Pancreas (tissue), 10 donors: ENCODE measurements around the gene COL4A1. TPM values are rescaled to one million over a fixed set of nuclear protein-coding genes. Genes with fewer than 3 reads are reported as not detected.

ENCODE experiments used
- ATAC-seq, 4 donors: fragments of 200-7000 bp; cut with Tn5 transposase; one replicate each; pipeline versions ENCODE4 v1.8.0 to v1.9.1; 2020; ENCODE audit warnings: mild to moderate bottlenecking in 4 of 4, moderate library complexity in 4 of 4
- DNase-seq, 6 donors: peaks; one replicate each; pipeline ENCODE4 v3.0.0-alpha.2; 2020
- FAIRE-seq: peaks from 2 replicates; lab custom pipeline; 2012; peaks lifted over from hg19 to GRCh38; lab: Jason Lieb, UNC
- H3K27ac ChIP-seq, 4 donors: fragments of 200-600 bp; sonication (generic); 1 replicate in 3 of 4; 2 replicates in 1 of 4; pipeline versions ENCODE4 v1.5.0 to v1.8.0; 2020
- H3K27me3 ChIP-seq, 4 donors: fragments of 200-600 bp; one replicate each; pipeline ENCODE4 v1.8.0; 2021
- H3K36me3 ChIP-seq, 3 donors: fragments of 200-600 bp; sonication (generic) in 1 of 3; one replicate each; pipeline versions ENCODE4 v1.5.0 to v1.8.0; 2020 to 2021
- H3K4me1 ChIP-seq, 3 donors: fragments of 200-600 bp; one replicate each; pipeline ENCODE4 v1.8.0; 2021
- H3K4me3 ChIP-seq, 4 donors: fragments of 200-600 bp; sonication (generic) in 2 of 4; one replicate each; pipeline versions ENCODE4 v1.5.0 to v1.8.0; 2020 to 2021
- H3K9me3 ChIP-seq, 4 donors: fragments of 200-600 bp; one replicate each; pipeline ENCODE4 v1.8.0; 2021
- CTCF ChIP-seq, 4 donors: fragments of 200-600 bp; sonication (generic) in 3 of 4; IDR thresholded peaks; one replicate each; pipeline versions ENCODE4 v1.5.0 to v1.8.0; 2021; ENCODE audit warnings: antibody characterized with exemption in 4 of 4
- WGBS, 2 donors: extraction: QIAGEN DNeasy Blood & Tissue Kit; methylation state at CpG; one replicate each; pipeline ENCODE4 v1.1.7; 2013; 5-methylcytosine and 5-hydroxymethylcytosine counted together
- intact Hi-C, 3 donors: fragments of 100-400 bp; cut with DNase I; formaldehyde crosslinking; loops; one replicate each; pipeline versions ENCODE4 v1.11.1 to v1.14.2; 2022
- polyA plus RNA-seq, 2 donors: library from polyadenylated mRNA; stranded (reverse); fragments of 200-250 nt; gene quantifications; one replicate each; pipeline ENCODE4 v1.2.3, GENCODE V29; 2013
- total RNA-seq, 6 donors: library from RNA; stranded (reverse); fragmentation: NEBNext Ultra II Directional in 4 of 6; extraction: Animal tissue kit (Norgen Biotek cat#: 25700) in 4 of 6; gene quantifications; one replicate each; pipeline versions ENCODE4 v1.2.1 to v1.2.4, GENCODE V29; 2021 to 2023
- donor health status: healthy with polysubstance abuse.
- donor health status: DM: no; HTN: no; CAD: no; lungs with moderate emphysema.
- donor health status: DM: no; HTN: no; CAD: no.
- donor health status: control.
- donor health status: control.
- donor health status: Bipolar disorder and iron deficiency.
- donor health status: DM: yes; HTN: yes; CAD: no.
- donor health status: DM: no; HTN: no; CAD: no.
- donor health status: DM: no; HTN: no; CAD: no.
- donor health status: DM: yes; HTN: yes; CAD: no.

The COL4A1 gene
- total and polyA plus RNA-seq, 8 donors: 20.7 to 167 (median 35.6) TPM

- no peaks in the 10 kb centered on the region for H3K27me3 ChIP-seq
- H3K4me1 ChIP-seq: no peaks in the 10 kb centered on the region
- 30 to 38% methylated on average over 7 of the region's 7 CpGs for WGBS, 2 donors
- intact Hi-C loops: no loop called here
- peak in 3 of 6 donors; percentile 40 to 57 (median 52) for DNase-seq
- peak overlapping the region in 1 of 4 donors; percentile 20 for H3K27ac ChIP-seq
- ATAC-seq: peak; percentile 36 to 75 (median 62)
- no peak overlapping the region for H3K4me3 ChIP-seq
- H3K36me3 ChIP-seq: no peaks in the 10 kb centered on the region
- no peaks in the 10 kb centered on the region for H3K9me3 ChIP-seq
- TF ChIP-seq CTCF (IDR thresholded peaks at IDR 0.05): no peak
- no peak for FAIRE-seq
These were observed 20.2 kb upstream of the COL4A1 start for GRCh38 chr13:110327051-110327721.

- Histone ChIP-seq H3K4me1 (no peaks in the 10 kb centered on the region), H3K27me3 (no peaks in the 10 kb centered on the region), H3K9me3 (no peaks in the 10 kb centered on the region), H3K36me3 (no peaks in the 10 kb centered on the region), H3K27ac (peak overlapping the region in 1 of 4 donors; percentile 20), H3K4me3 (no peak overlapping the region)
- no peak for TF ChIP-seq CTCF (IDR thresholded peaks at IDR 0.05)
- ATAC-seq (no peak), DNase-seq (no peak), FAIRE-seq (no peak)
- intact Hi-C loops: no loop called here
- 50 to 56% methylated on average over 12 of the region's 12 CpGs for WGBS, 2 donors
These were observed 19.4 kb upstream of the COL4A1 start for GRCh38 chr13:110326263-110326904.

- no peaks in the 10 kb centered on the region for H3K9me3 ChIP-seq
- ATAC-seq: no peak
- no peaks in the 10 kb centered on the region for H3K36me3 ChIP-seq
- DNase-seq: no peak
- no peak for FAIRE-seq
- H3K4me1 ChIP-seq: no peaks in the 10 kb centered on the region
- H3K4me3 ChIP-seq: no peak overlapping the region
- H3K27ac ChIP-seq: no peak overlapping the region
- intact Hi-C loops: no loop called here
- WGBS, 2 donors: 62 to 74% methylated on average over 10 of the region's 10 CpGs
- no peaks in the 10 kb centered on the region for H3K27me3 ChIP-seq
- TF ChIP-seq CTCF (IDR thresholded peaks at IDR 0.05): no peak
These were observed 17.2 kb upstream of the COL4A1 start for GRCh38 chr13:110324026-110324749.

GRCh38 chr13:110323172-110323891 is 16.4 kb upstream of the COL4A1 start:
- Histone ChIP-seq H3K36me3 (no peaks in the 10 kb centered on the region), H3K4me1 (no peaks in the 10 kb centered on the region), H3K27ac (no peak overlapping the region), H3K4me3 (no peak overlapping the region), H3K27me3 (no peaks in the 10 kb centered on the region), H3K9me3 (no peaks in the 10 kb centered on the region)
- intact Hi-C loops: no loop called here
- ATAC-seq (no peak), DNase-seq (no peak), FAIRE-seq (no peak)
- 67 to 70% methylated on average over 8 of the region's 8 CpGs for WGBS, 2 donors
- no peak for TF ChIP-seq CTCF (IDR thresholded peaks at IDR 0.05)
